Trophoblast cell (in vitro differentiated cells and primary cell): ENCODE data around the gene TCERG1L.

Experiments
- DNase-seq, 2 donors: peaks; one replicate each; pipeline ENCODE4 v3.0.0-alpha.2; 2016
- H2AFZ ChIP-seq: 2 replicates; pipeline ENCODE4 v1.6.1; 2013; ENCODE audit warnings: low read length, moderate library complexity, mild to moderate bottlenecking; ENCODE audit not compliant: insufficient read depth, poor library complexity
- H2AK5ac ChIP-seq: 2 replicates; pipeline ENCODE4 v1.6.1; 2013; ENCODE audit warnings: mild to moderate bottlenecking, low read length
- H2BK120ac ChIP-seq: 2 replicates; pipeline ENCODE4 v1.6.1; 2013; ENCODE audit warnings: low read length, mild to moderate bottlenecking, moderate library complexity; ENCODE audit not compliant: insufficient read depth, poor library complexity
- H2BK12ac ChIP-seq: 2 replicates; pipeline ENCODE4 v1.6.1; 2013; ENCODE audit warnings: mild to moderate bottlenecking, low read length, moderate library complexity
- H2BK5ac ChIP-seq: 2 replicates; pipeline ENCODE4 v1.6.1; 2013; ENCODE audit warnings: low read length, low read depth, moderate library complexity, mild to moderate bottlenecking; ENCODE audit not compliant: poor library complexity
- H3K14ac ChIP-seq: 2 replicates; pipeline ENCODE4 v1.6.1; 2013; ENCODE audit warnings: mild to moderate bottlenecking, low read length
- H3K18ac ChIP-seq: 2 replicates; pipeline ENCODE4 v1.6.1; 2013; ENCODE audit warnings: mild to moderate bottlenecking, low read length
- H3K23ac ChIP-seq: 2 replicates; pipeline ENCODE4 v1.6.1; 2013; ENCODE audit warnings: low read length
- H3K27ac ChIP-seq: 2 replicates; pipeline ENCODE4 v1.5.1; 2013; ENCODE audit warnings: low read depth, mild to moderate bottlenecking, inconsistent platforms, low read length, moderate library complexity
- H3K27me3 ChIP-seq: 2 replicates; pipeline ENCODE4 v1.6.1; 2013; ENCODE audit warnings: inconsistent platforms, mild to moderate bottlenecking, low read length, moderate library complexity; ENCODE audit not compliant: insufficient read depth
- H3K36me3 ChIP-seq, 2 experiments: 1 replicate in 1 of 2; 2 replicates in 1 of 2; pipeline ENCODE4 v1.6.1; 2013; ENCODE audit warnings: low read length in 2 of 2, mild to moderate bottlenecking in 2 of 2, moderate library complexity in 1 of 2; ENCODE audit not compliant: insufficient read depth in 2 of 2, control insufficient read depth in 1 of 2
- H3K4ac ChIP-seq: 2 replicates; pipeline ENCODE4 v1.6.1; 2013; ENCODE audit warnings: low read depth, mild to moderate bottlenecking, low read length, moderate library complexity
- H3K4me1 ChIP-seq, 2 experiments: 1 replicate in 1 of 2; 2 replicates in 1 of 2; pipeline ENCODE4 v1.6.1; 2013; ENCODE audit warnings: low read length in 2 of 2, mild to moderate bottlenecking in 2 of 2, moderate library complexity in 1 of 2; ENCODE audit not compliant: insufficient read depth in 2 of 2, control insufficient read depth in 1 of 2
- H3K4me2 ChIP-seq: 2 replicates; pipeline ENCODE4 v1.6.1; 2013; ENCODE audit warnings: inconsistent platforms, mild to moderate bottlenecking, low read length, moderate library complexity
- H3K4me3 ChIP-seq: 2 replicates; pipeline ENCODE4 v1.5.1; 2013; ENCODE audit warnings: mild to moderate bottlenecking, low read depth, low read length, inconsistent platforms
- H3K79me1 ChIP-seq: one replicate; pipeline ENCODE4 v1.6.1; 2013; ENCODE audit warnings: low read length
- H3K79me2 ChIP-seq: 2 replicates; pipeline ENCODE4 v1.6.1; 2013; ENCODE audit warnings: low read length, mild to moderate bottlenecking; ENCODE audit not compliant: control insufficient read depth, insufficient read depth, poor library complexity
- H3K9ac ChIP-seq: 2 replicates; pipeline ENCODE4 v1.6.1; 2013; ENCODE audit warnings: mild to moderate bottlenecking, low read length
- H3K9me3 ChIP-seq: 2 replicates; pipeline ENCODE4 v1.6.1; 2013; ENCODE audit warnings: low read depth, mild to moderate bottlenecking, control low read depth, inconsistent platforms, low read length; ENCODE audit not compliant: insufficient read depth
- H4K12ac ChIP-seq: 2 replicates; pipeline ENCODE4 v1.6.1; 2013; ENCODE audit warnings: low read depth, mild to moderate bottlenecking, low read length, moderate library complexity
- H4K8ac ChIP-seq: 2 replicates; pipeline ENCODE4 v1.6.1; 2013; ENCODE audit warnings: low read depth, mild to moderate bottlenecking, low read length, moderate library complexity
- H4K91ac ChIP-seq: one replicate; pipeline ENCODE4 v1.6.1; 2013; ENCODE audit warnings: low read depth, mild to moderate bottlenecking, low read length, moderate library complexity
- whole genome bisulfite sequencing: extraction: QIAGEN DNeasy Blood & Tissue Kit; methylation state at CpG from one replicate; pipeline ENCODE4 v1.1.7; 2013; ENCODE audit warnings: missing lambda C conversion rate; ENCODE audit not compliant: insufficient read length, insufficient coverage; ENCODE audit errors: extremely low coverage; 5-methylcytosine and 5-hydroxymethylcytosine counted together

TCERG1L gene

GRCh38 chr10:131075218-131075770 lies 236.2 kb downstream of the TCERG1L start:
- no peak overlapping the region for H2BK5ac ChIP-seq
- no peak overlapping the region for H2AFZ ChIP-seq
- H4K8ac ChIP-seq = no peak overlapping the region
- H3K4me2 ChIP-seq = no peak overlapping the region
- peaks cover 7 to 13% of the 10 kb centered on the region in 2 experiments for H3K4me1 ChIP-seq
- no peak overlapping the region for H2BK12ac ChIP-seq
- H2AK5ac ChIP-seq = no peak overlapping the region
- H4K91ac ChIP-seq = no peak overlapping the region
- H3K4me3 ChIP-seq = no peak overlapping the region
- no peak overlapping the region for H4K12ac ChIP-seq
- H3K4ac ChIP-seq = no peak overlapping the region
- H3K9ac ChIP-seq = no peak overlapping the region
- no peak overlapping the region for H3K27ac ChIP-seq
- WGBS = no CpG with 5 or more reads among the region's 27 CpGs
- peaks cover 2% of the 10 kb centered on the region for H3K79me1 ChIP-seq
- no peak for DNase-seq
- no peak overlapping the region for H3K18ac ChIP-seq
- no peaks in the 10 kb centered on the region for H3K27me3 ChIP-seq
- peaks cover 5% of the 10 kb centered on the region for H3K9me3 ChIP-seq
- H3K36me3 ChIP-seq = no peaks in the 10 kb centered on the region
- no peaks in the 10 kb centered on the region for H3K79me2 ChIP-seq
- no peak overlapping the region for H3K23ac ChIP-seq
- H2BK120ac ChIP-seq = no peak overlapping the region
- H3K14ac ChIP-seq = no peak overlapping the region

- H3K4me1 ChIP-seq = peaks cover 7 to 13% of the 10 kb centered on the region in 2 experiments
- H4K12ac ChIP-seq = no peak overlapping the region
- H3K27ac ChIP-seq = no peak overlapping the region
- no peaks in the 10 kb centered on the region for H3K79me2 ChIP-seq
- H2BK120ac ChIP-seq = no peak overlapping the region
- H3K23ac ChIP-seq = no peak overlapping the region
- no peak overlapping the region for H3K18ac ChIP-seq
- no peak overlapping the region for H2AK5ac ChIP-seq
- H3K4me3 ChIP-seq = no peak overlapping the region
- no peak overlapping the region for H3K4ac ChIP-seq
- no peaks in the 10 kb centered on the region for H3K27me3 ChIP-seq
- no peak overlapping the region for H3K14ac ChIP-seq
- H4K8ac ChIP-seq = no peak overlapping the region
- WGBS = no CpG with 5 or more reads among the region's 8 CpGs
- peaks cover 5% of the 10 kb centered on the region for H3K9me3 ChIP-seq
- peaks cover 2% of the 10 kb centered on the region for H3K79me1 ChIP-seq
- no peak overlapping the region for H4K91ac ChIP-seq
- no peaks in the 10 kb centered on the region for H3K36me3 ChIP-seq
- no peak overlapping the region for H2BK5ac ChIP-seq
- no peak overlapping the region for H3K9ac ChIP-seq
- no peak overlapping the region for H2AFZ ChIP-seq
- H2BK12ac ChIP-seq = no peak overlapping the region
- H3K4me2 ChIP-seq = no peak overlapping the region
- DNase-seq = no peak
Measured at GRCh38 chr10:131074682-131075081, 236.8 kb downstream of the TCERG1L start.

GRCh38 chr10:131073469-131074035 lies 238.0 kb downstream of the TCERG1L start:
- Histone ChIP-seq H3K79me2 (no peaks in the 10 kb centered on the region), H2BK5ac (no peak overlapping the region), H2AFZ (no peak overlapping the region), H2BK120ac (no peak overlapping the region), H2BK12ac (peak overlapping the region; percentile 8), H4K8ac (peak overlapping the region; percentile 36), H3K27ac (no peak overlapping the region), H3K4me3 (no peak overlapping the region), H3K27me3 (no peaks in the 10 kb centered on the region), H3K23ac (no peak overlapping the region), H3K14ac (no peak overlapping the region), H3K4ac (no peak overlapping the region), H3K18ac (no peak overlapping the region), H4K91ac (peak overlapping the region; percentile 15), H3K36me3 (no peaks in the 10 kb centered on the region), H3K9ac (no peak overlapping the region), H3K4me1 (peaks cover 7 to 13% of the 10 kb centered on the region in 2 experiments), H3K79me1 (peaks cover 2% of the 10 kb centered on the region), H4K12ac (no peak overlapping the region), H3K4me2 (no peak overlapping the region), H3K9me3 (peaks cover 5% of the 10 kb centered on the region), H2AK5ac (peak overlapping the region; percentile 3)
- no peak for DNase-seq
- WGBS = no CpG with 5 or more reads among the region's 11 CpGs

GRCh38 chr10:131072651-131073468 lies 238.7 kb downstream of the TCERG1L start:
- no CpG with 5 or more reads among the region's 13 CpGs for WGBS
- Histone ChIP-seq H4K12ac (no peak overlapping the region), H3K27me3 (no peaks in the 10 kb centered on the region)

More at GRCh38 chr10:131072651-131073468, 238.7 kb downstream of the TCERG1L start:
- H4K8ac ChIP-seq = no peak overlapping the region
- no peaks in the 10 kb centered on the region for H3K79me2 ChIP-seq
- H3K4me1 ChIP-seq = peaks cover 7 to 13% of the 10 kb centered on the region in 2 experiments
- H2BK12ac ChIP-seq = no peak overlapping the region
- H2AK5ac ChIP-seq = no peak overlapping the region
- H3K36me3 ChIP-seq = no peaks in the 10 kb centered on the region
- no peak overlapping the region for H2AFZ ChIP-seq
- no peak overlapping the region for H3K18ac ChIP-seq
- no peak overlapping the region for H3K4me2 ChIP-seq
- no peak overlapping the region for H3K27ac ChIP-seq
- H3K4me3 ChIP-seq = peak overlapping the region; percentile 32
- H3K9me3 ChIP-seq = peaks cover 5% of the 10 kb centered on the region
- H2BK5ac ChIP-seq = no peak overlapping the region
- no peak overlapping the region for H3K14ac ChIP-seq
- no peak for DNase-seq
- no peak overlapping the region for H4K91ac ChIP-seq
- H2BK120ac ChIP-seq = no peak overlapping the region
- H3K79me1 ChIP-seq = peaks cover 2% of the 10 kb centered on the region
- no peak overlapping the region for H3K4ac ChIP-seq
- H3K23ac ChIP-seq = peak overlapping the region; percentile 12
- no peak overlapping the region for H3K9ac ChIP-seq
